GM18507 (cell line): ENCODE measurements around the gene NTHL1.

Experiments used
- DNase-seq: peaks from one replicate; pipeline ENCODE4 v3.0.0; 2011; ENCODE audit warnings: low read depth; ENCODE audit not compliant: insufficient read length; ENCODE audit errors: extremely low spot score
- FAIRE-seq: peaks from 2 replicates; lab custom pipeline; 2011; peaks lifted over from hg19 to GRCh38; lab: Jason Lieb, UNC

NTHL1 gene

DNA sequence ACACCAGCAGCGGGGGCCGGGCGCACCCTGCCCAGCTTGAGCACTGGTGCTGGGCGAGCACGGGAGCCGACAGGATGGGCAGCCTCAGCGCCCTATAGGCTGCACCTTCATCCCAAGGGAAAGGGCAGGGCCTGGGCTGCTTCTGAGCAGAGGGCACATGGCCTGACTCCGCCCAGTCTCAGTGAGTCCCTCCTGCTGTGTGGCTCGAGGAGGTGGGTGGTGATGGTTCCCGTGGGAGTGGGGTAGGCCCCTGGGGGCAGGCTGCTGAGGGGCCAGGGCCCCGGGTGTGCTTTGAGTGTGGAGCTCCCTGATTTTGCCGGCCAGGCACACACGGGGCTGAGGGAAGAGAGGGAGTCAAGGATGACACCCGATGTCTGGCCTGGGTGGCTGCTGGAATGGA is 38.0 kb upstream of the NTHL1 start:
- DNase-seq = no peak
- FAIRE-seq = no peak

- no peak for FAIRE-seq
- no peak for DNase-seq
Measured at GRCh38 chr16:2084895-2085625, 37.4 kb upstream of the NTHL1 start.

DNA sequence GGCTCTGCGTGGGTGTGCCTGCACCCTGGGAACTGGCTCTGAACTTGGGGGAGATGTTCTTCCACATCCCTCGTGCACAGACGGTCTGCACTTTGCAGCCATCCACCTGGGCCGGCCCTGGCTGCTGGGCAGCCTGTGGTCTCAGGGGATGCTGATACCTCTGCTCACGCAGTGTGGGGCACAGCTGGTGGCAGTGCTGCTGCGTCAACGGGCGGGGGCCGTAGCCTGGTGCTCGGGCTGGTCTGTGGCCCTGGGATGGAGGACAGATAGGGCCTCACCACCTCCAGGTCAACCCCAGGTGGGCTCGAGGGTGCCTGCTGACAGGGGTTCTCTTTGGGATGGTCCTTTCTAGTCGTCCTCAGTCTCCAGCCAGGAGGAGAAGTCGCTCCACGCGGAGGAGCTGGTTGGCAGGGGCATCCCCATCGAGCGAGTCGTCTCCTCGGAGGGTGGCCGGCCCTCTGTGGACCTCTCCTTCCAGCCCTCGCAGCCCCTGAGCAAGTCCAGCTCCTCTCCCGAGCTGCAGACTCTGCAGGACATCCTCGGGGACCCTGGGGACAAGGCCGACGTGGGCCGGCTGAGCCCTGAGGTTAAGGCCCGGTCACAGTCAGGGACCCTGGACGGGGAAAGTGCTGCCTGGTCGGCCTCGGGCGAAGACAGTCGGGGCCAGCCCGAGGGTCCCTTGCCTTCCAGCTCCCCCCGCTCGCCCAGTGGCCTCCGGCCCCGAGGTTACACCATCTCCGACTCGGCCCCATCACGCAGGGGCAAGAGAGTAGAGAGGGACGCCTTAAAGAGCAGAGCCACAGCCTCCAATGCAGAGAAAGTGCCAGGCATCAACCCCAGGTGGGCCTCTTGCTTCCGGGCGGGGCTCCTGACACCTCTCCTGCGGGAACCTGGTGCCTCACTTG is 36.5 kb upstream of the NTHL1 start:
- no peak for FAIRE-seq
- no peak for DNase-seq

- no peak for FAIRE-seq
Measured at GRCh38 chr16:2083409-2083808, 35.8 kb upstream of the NTHL1 start.

DNA sequence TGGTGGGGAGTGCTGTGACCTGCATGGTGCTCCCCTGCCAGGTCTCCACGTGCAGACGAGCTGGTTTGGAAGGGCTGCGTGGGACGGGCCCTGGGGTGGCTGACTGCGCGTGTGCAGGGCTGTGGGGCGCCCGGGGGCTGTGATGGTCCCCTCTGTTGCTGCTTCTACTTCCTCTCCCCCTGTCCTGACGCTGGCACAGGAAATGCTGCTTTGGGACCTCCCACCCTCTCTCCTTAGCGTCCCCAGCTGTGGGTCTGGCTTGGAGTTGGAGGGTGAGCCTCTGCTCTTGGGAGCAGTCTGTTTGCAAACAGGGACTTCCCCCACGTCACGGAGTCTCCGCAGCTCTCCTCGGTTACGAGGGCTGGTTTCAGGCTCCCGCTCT is 35.3 kb upstream of the NTHL1 start:
- FAIRE-seq (no peak), DNase-seq (no peak)

More at GRCh38 chr16:2083409-2083808, 35.8 kb upstream of the NTHL1 start:
- no peak for DNase-seq

GRCh38 chr16:2082171-2082982 is 34.7 kb upstream of the NTHL1 start:
- DNase-seq = no peak
- no peak for FAIRE-seq

DNA sequence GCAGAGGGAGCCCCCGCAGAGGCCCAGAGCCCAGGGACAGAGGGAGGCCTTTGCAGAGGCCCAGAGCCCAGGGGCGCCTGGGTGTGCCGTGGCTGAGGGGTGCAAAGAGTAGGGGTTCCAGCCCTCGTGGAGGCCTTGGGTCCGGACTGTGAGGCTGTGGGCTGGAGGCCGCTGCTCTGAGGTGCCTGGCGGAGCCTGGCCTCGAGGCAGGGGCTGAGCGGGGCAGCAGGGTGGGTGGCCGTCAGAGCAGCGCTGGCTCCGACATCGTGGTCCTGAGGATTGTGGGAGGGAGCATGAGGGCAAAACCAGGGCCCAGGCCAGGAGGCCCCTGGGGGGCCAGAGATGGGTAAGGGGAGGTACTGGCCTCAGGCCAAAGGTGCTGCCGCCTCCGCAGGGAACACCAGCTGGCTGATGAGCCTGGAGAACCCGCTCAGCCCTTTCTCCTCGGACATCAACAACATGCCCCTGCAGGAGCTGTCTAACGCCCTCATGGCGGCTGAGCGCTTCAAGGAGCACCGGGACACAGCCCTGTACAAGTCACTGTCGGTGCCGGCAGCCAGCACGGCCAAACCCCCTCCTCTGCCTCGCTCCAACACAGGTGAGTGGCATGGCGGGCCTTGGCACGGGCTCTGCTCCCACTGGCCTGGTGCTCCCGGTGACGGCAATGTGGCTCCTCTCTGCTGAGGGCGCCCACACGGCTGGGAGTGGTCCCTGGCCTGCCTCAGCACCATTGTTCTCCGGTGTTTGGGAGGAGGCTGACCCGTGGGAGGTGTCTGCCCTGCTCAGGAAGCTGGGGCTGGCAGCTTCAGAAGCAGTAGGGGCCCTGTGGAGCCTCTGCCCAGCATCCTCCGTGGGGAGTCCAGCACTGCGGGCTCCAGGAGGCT is 33.8 kb upstream of the NTHL1 start:
- DNase-seq (no peak), FAIRE-seq (no peak)

GRCh38 chr16:2079991-2080390 is 32.4 kb upstream of the NTHL1 start:
- FAIRE-seq = no peak
- no peak for DNase-seq

DNA sequence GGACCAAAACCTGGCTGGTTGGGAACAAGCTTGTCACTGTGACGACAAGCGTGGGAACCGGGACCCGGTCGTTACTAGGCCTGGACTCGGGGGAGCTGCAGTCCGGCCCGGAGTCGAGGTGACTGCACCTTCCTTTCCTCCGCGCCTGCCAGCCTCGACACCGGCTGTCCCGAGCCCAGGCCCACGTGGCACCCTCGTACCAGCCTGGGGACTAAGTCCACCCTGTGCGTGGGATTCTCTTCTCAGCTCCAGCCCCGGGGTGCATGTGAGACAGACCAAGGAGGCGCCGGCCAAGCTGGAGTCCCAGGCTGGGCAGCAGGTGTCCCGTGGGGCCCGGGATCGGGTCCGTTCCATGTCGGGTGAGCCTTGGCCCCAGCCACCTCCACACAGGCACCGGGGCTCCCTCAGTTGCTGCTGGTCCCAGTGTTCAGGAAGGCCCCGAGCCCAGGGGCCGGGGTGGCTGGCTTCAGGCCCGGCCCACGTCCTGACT is 31.7 kb upstream of the NTHL1 start:
- FAIRE-seq (no peak), DNase-seq (no peak)

GRCh38 chr16:2078691-2079090 is 31.1 kb upstream of the NTHL1 start:
- FAIRE-seq = no peak
- no peak for DNase-seq

DNA sequence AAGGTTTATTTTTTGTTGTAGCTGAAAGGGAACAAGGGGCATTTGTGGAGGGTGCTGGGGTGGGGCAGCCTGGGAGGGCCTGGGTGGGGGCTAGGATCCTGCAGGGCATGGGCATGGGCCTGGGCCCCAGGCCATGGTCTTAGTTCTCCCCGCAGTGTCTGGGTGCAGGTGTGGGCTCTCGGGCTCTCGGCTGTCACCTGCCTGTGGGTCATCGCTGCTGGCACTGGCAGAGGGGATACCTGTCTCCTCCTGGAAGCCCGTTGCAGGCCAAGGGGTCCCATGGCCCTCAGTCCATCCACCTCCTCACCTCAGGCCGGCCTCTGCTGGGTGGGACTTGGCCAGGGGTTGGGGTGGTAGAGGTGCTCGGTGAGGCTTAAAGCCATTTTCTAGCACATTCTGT is 30.5 kb upstream of the NTHL1 start:
- FAIRE-seq (no peak), DNase-seq (no peak)

GRCh38 chr16:2077696-2078095 is 30.1 kb upstream of the NTHL1 start:
- FAIRE-seq (no peak), DNase-seq (no peak)

- FAIRE-seq = no peak
- no peak for DNase-seq
Measured at GRCh38 chr16:2077016-2077415, 29.4 kb upstream of the NTHL1 start.

- DNase-seq = no peak
- no peak for FAIRE-seq
Measured at GRCh38 chr16:2076072-2076865, 28.6 kb upstream of the NTHL1 start.

DNA sequence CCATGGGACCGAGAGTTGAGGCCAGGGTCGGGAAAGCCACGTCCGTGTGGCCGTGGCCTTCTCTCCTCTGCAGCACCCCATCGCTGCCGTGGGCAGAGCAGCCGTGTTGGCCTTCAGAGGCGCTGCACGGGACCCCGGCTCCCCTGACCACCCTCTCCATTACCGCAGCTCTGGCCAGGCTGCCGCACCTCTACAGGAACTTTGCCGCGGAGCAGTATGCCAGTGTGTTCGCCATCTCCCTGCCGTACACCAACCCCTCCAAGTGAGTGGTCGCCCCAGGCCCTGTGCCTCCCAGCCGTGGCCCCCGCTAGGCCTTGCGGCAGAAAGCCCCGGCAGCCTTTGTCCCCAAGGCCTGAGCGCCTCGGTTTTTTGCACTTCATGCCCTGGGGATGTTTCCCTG is 28.0 kb upstream of the NTHL1 start:
- DNase-seq (no peak), FAIRE-seq (no peak)

- DNase-seq (no peak), FAIRE-seq (no peak)
Measured at GRCh38 chr16:2074071-2074470, 26.4 kb upstream of the NTHL1 start.

DNA sequence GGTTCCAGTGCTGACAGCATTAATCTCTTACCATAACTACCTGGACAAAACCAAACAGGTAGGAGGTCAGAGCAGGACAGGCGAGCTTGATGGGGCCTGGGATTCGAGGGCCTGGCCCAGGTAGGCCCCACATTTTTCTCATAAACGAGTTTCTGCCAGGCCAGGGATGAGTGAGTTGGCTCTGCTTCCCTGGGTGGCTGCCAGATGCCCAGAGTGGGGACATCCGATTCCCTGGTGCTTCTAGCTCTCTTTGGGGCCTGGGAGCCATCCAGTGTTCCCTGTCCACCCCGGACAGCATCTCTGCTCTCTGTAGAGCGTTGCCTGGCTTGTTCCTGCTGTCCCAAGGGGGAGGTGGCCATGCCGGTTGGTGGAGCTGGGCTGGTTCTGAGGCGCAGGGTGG is 25.3 kb upstream of the NTHL1 start:
- FAIRE-seq = no peak
- no peak for DNase-seq

DNA sequence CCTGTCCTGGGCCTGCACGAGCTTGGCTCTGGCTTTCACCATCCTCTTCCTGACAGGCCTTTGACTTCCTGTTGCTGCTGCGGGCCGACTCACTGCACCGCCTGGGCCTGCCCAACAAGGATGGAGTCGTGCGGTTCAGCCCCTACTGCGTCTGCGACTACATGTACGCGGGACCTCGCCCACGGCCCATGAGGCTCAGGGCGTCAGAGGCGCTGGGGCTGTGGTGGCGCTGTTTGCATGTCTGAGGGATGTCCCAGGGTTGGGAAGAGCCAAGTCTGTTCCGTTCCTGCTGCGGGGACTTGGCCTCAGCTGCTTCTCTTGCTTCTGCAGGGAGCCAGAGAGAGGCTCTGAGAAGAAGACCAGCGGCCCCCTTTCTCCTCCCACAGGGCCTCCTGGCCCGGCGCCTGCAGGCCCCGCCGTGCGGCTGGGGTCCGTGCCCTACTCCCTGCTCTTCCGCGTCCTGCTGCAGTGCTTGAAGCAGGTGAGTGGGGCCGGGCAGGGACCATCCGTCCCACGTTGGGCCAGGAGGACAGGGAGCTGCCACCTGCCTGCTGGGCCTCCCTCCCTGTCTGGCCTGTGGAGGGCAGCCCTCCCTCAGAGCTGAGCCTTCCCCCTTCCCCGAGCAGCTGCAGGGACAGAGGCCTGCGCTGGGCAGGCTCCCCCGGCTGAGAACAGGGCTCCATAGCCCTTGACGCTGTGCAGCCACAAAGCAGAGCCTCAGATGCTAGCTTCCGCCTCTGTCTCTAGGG is 24.0 kb upstream of the NTHL1 start:
- DNase-seq (no peak), FAIRE-seq (no peak)
